ENCODE data around the gene ATXN7L1. TPM values are rescaled to one million over a fixed set of nuclear protein-coding genes. Genes with fewer than 3 reads are reported as not detected.

Gene ATXN7L1
- total RNA-seq, 3 donors from 2014 or later, result 19.7 to 29.5 (median 26.0) TPM

DNA sequence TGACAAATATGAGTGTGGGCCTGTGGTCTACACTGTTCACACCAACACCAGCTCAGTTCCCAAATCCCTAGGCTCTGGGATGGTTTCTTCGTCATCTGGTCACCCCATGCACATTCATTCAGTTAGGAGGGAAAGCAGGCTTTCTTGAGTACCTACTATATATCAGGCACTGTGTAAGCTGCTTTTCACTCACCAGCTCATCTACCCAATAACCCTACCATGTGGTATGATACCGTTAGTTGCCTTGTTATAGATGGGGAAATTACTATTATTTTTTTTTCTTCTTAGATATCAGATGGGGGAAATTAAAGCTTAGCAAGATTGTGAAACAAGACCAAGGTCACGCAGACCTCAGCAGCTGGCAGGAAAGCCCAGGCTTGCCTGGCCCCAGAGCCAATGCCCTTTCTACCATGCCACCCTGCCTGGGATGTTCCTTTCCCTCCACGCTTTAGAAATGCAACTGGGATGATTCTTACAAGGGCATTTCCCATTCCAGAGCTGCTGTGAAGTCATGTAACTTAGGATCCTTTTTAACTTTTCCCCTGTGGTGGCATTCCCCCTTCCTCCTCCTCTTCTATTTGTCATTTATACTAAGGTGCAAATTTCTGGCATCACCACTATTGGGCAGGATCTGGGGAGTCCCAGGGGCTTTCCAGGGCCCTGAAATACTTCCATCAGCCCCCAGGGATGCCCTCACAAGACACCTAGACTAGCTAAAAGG is 202.0 kb downstream of the ATXN7L1 start:
- DNase-seq (no peak), ATAC-seq (no peak)
- Histone ChIP-seq H3K4me3 (no peak overlapping the region), H3K4me1 (ENCODE audit: low read depth) (peaks cover 22% of the 10 kb centered on the region), H3K36me3 (ENCODE audit: low read depth) (no peaks in the 10 kb centered on the region), H3K9me3 (no peaks in the 10 kb centered on the region)
- intact Hi-C loops (cut with DNase I, micrococcal nuclease), result no loop called here
- TF ChIP-seq, protein P1, sequence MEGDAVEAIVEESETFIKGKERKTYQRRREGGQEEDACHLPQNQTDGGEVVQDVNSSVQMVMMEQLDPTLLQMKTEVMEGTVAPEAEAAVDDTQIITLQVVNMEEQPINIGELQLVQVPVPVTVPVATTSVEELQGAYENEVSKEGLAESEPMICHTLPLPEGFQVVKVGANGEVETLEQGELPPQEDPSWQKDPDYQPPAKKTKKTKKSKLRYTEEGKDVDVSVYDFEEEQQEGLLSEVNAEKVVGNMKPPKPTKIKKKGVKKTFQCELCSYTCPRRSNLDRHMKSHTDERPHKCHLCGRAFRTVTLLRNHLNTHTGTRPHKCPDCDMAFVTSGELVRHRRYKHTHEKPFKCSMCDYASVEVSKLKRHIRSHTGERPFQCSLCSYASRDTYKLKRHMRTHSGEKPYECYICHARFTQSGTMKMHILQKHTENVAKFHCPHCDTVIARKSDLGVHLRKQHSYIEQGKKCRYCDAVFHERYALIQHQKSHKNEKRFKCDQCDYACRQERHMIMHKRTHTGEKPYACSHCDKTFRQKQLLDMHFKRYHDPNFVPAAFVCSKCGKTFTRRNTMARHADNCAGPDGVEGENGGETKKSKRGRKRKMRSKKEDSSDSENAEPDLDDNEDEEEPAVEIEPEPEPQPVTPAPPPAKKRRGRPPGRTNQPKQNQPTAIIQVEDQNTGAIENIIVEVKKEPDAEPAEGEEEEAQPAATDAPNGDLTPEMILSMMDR (IDR thresholded peaks at IDR 0.05), result no peak

DNA sequence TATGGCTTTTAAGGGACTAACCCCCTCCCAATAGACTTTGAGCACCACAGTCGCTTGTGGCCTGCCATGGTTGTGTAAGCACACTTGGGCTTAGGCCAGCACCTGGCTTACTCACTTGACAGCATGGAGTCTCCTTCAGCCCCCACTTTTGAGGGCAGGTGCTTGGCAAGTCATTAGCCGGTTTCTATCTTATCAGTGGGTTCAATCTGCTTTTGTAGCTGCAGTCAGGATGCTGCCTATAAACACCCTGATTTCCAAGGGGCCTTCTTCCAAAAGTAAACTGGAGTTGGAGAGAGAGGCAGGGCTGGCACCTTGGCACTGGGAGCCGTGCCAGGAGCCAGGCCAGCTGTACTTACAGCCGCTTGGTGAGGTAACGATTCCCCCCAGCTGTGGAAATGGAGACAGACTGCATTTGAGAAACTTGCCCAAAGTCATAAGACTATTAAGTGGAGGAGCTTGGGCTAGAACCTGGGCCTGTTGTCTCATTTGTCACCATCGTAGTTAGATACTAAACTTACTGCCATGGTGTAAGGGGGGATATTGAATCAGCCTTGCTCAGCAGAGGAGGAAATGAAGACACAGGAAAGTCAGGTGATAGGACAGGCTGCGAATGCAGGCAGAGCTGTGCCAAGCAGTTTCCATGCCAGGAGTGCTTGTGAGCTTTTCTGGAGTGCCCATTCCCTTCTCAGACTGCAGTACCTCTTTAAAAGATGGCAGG is 202.9 kb downstream of the ATXN7L1 start:
- ATAC-seq, result peak; percentile 50
- Histone ChIP-seq H3K4me1 (ENCODE audit: low read depth) (peaks cover 20% of the 10 kb centered on the region), H3K36me3 (ENCODE audit: low read depth) (no peaks in the 10 kb centered on the region), H3K4me3 (no peak overlapping the region), H3K9me3 (no peaks in the 10 kb centered on the region)
- DNase-seq, result peak; percentile 34 to 62 (median 57)
- intact Hi-C loops (cut with DNase I, micrococcal nuclease), result no loop called here
- TF ChIP-seq, protein P1 (IDR thresholded peaks at IDR 0.05), result no peak

DNA sequence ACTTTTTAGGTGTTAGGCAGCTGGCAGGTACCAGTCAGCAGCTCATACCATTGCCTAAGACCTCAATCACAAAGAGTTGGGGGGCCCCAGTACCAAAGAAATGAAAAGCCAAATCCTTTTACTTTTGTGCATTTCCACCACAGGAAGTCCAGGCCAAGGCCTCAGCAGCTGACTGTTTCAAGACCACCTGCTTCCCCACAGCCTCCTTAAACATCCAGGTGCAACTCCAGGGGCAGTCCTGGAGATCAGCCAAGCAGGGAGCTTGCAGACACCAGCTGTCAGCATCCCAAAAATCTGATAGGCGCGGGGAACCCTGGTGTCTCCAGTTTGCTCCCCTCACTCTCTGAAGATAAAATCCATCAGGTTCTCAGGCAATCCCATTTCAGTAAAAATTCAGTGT is 203.6 kb downstream of the ATXN7L1 start:
- ATAC-seq (no peak), DNase-seq (no peak)
- H3K4me1 ChIP-seq (ENCODE audit: low read depth), result peaks cover 14% of the 10 kb centered on the region
- no peaks in the 10 kb centered on the region for H3K9me3 ChIP-seq
- intact Hi-C loops (cut with DNase I, micrococcal nuclease), result no loop called here
- TF ChIP-seq, protein P1 (IDR thresholded peaks at IDR 0.05), result no peak
- no peak overlapping the region for H3K4me3 ChIP-seq
- no peaks in the 10 kb centered on the region for H3K36me3 ChIP-seq (ENCODE audit: low read depth)

DNA sequence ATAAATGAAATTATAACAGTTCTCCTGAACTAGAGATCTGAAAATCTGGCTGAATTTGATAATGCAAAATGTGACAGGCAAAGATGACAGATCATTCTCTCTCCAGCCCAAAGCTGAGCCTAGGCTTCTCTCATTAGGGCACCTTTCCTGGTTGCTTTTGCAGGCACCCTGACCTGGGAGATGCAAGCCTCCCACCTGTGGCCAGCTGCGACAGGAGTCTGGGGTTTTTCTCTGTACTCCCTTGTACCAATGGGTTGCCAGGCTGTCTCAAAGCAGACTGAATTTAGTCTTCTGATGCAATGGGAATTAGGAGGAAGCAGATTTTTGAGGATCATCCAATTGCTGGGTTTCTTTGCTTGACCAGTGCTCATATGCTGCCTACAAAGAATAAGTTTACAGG is 210.1 kb downstream of the ATXN7L1 start:
- no peak for DNase-seq
- ATAC-seq, result no peak
- Histone ChIP-seq H3K4me3 (no peak overlapping the region), H3K4me1 (ENCODE audit: low read depth) (no peaks in the 10 kb centered on the region), H3K9me3 (no peaks in the 10 kb centered on the region), H3K36me3 (ENCODE audit: low read depth) (no peaks in the 10 kb centered on the region)
- intact Hi-C loops (cut with DNase I, micrococcal nuclease), result no loop called here
- TF ChIP-seq, protein P1 (IDR thresholded peaks at IDR 0.05), result no peak

DNA sequence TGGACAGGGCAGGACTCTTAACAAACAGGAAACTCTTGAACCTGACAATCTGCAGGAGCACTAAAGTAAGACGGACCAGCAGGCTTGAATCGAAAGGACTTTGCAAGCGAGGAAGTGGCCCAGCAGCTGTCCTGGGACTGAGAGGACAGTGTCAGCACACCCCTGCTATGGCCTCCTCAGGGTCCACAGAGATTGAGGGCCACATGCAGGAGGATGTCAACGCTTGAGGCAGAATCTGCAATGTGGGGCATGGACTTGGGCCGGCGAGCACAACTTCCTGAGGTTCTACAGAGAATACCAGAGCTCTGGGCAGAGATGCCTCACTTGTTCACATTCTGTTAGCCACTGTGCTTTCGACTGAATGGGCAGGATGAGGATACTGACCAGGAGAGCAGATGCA is 210.7 kb downstream of the ATXN7L1 start:
- ATAC-seq, result no peak
- no peaks in the 10 kb centered on the region for H3K9me3 ChIP-seq
- H3K4me1 ChIP-seq (ENCODE audit: low read depth), result no peaks in the 10 kb centered on the region
- DNase-seq, result no peak
- H3K36me3 ChIP-seq (ENCODE audit: low read depth), result no peaks in the 10 kb centered on the region
- intact Hi-C loops (cut with DNase I, micrococcal nuclease), result no loop called here
- TF ChIP-seq, protein P1 (IDR thresholded peaks at IDR 0.05), result no peak
- no peak overlapping the region for H3K4me3 ChIP-seq

All from mucosa of descending colon (tissue), 3 donors.